Heart right ventricle (tissue), 16 donors: ENCODE data around the gene MVD. TPM values are rescaled to one million over a fixed set of nuclear protein-coding genes. Genes with fewer than 3 reads are reported as not detected.

Experiments used
- ATAC-seq, 8 donors: fragments of 200-7000 bp; cut with Tn5 transposase; one replicate each; pipeline ENCODE4 v1.9.1; 2020; ENCODE audit warnings: mild to moderate bottlenecking in 8 of 8, moderate library complexity in 8 of 8, moderate number of reproducible peaks in 1 of 8
- DNase-seq, 2 donors: peaks; one replicate each; pipeline ENCODE4 v3.0.0-alpha.2; 2020
- H3K27ac ChIP-seq, 10 donors: fragments of 200-600 bp; sonication (generic) in 2 of 10; one replicate each; pipeline versions ENCODE4 v1.5.0 to v1.8.0; 2020 to 2022; ENCODE audit warnings: mild to moderate bottlenecking in 3 of 10
- H3K27me3 ChIP-seq, 7 donors: fragments of 200-600 bp; one replicate each; pipeline ENCODE4 v1.8.0; 2021 to 2022; ENCODE audit warnings: mild to moderate bottlenecking in 2 of 7
- H3K36me3 ChIP-seq, 9 donors: fragments of 200-600 bp; sonication (generic) in 1 of 9; one replicate each; pipeline versions ENCODE4 v1.5.0 to v1.8.0; 2020 to 2022; ENCODE audit warnings: mild to moderate bottlenecking in 2 of 9
- H3K4me1 ChIP-seq, 9 donors: fragments of 200-600 bp; sonication (generic) in 1 of 9; one replicate each; pipeline versions ENCODE4 v1.5.0 to v1.8.0; 2020 to 2022; ENCODE audit warnings: mild to moderate bottlenecking in 4 of 9
- H3K4me3 ChIP-seq, 10 donors: fragments of 200-600 bp; sonication (generic) in 2 of 10; one replicate each; pipeline versions ENCODE4 v1.5.0 to v1.8.0; 2020 to 2022; ENCODE audit warnings: mild to moderate bottlenecking in 7 of 10, moderate library complexity in 2 of 10
- H3K9me3 ChIP-seq, 11 donors: fragments of 200-600 bp in 10 of 11; sonication (generic) in 2 of 11; one replicate each; pipeline versions ENCODE4 v1.5.0 to v1.8.0; 2013 to 2022; ENCODE audit warnings: mild to moderate bottlenecking in 2 of 11, control low read depth in 1 of 11, moderate library complexity in 1 of 11
- WGBS, 2 donors: extraction: QIAGEN DNeasy Blood & Tissue Kit; methylation state at CpG; one replicate each; pipeline ENCODE4 v1.1.7; 2013; ENCODE audit warnings: inconsistent platforms in 1 of 2; 5-methylcytosine and 5-hydroxymethylcytosine counted together
- intact Hi-C, 10 donors: fragments of 100-400 bp; cut with DNase I; formaldehyde crosslinking; loops; one replicate each; pipeline versions ENCODE4 v1.11.1 to v1.14.2; 2022
- polyA plus RNA-seq, 2 donors: library from polyadenylated mRNA; stranded (reverse); fragments of 200-250 nt; gene quantifications; one replicate each; pipeline ENCODE4 v1.2.3, GENCODE V29; 2013
- total RNA-seq, 10 donors: library from RNA; stranded (reverse); fragmentation: NEBNext Ultra II Directional in 3 of 10; extraction: Animal tissue kit (Norgen Biotek cat#: 25700) in 3 of 10; gene quantifications; one replicate each; pipeline versions ENCODE4 v1.2.1 to v1.2.4, GENCODE V29; 2021 to 2023
- TF ChIP-seq, protein P1 (sequence below), 9 donors: fragments of 200-600 bp; sonication (generic) in 2 of 9; IDR thresholded peaks; one replicate each; pipeline versions ENCODE4 v1.5.0 to v1.8.0; 2021 to 2022; ENCODE audit warnings: antibody characterized with exemption in 9 of 9, mild to moderate bottlenecking in 5 of 9, moderate library complexity in 1 of 9
- donor health status: Arrhythmogenic right ventricular cardiomyopathy.
- donor health status: ischemic (EF 13 %, LVEDD 7.1; RV severe dilation, severe dysfunction).
- donor health status: healthy with polysubstance abuse.
- donor health status: DM: no; HTN: yes; CAD: no.
- donor health status: DM: no; HTN: no; CAD: no.
- donor health status: ischemic (EF 25% LVEDD 6.9; RV normal size, moderate dysfunction).
- donor health status: ischemic (EF 25% LVEDD 5.7; RV mildly dilated, moderate dysfunction).
- donor health status: healthy.
- donor health status: DM: yes; HTN: yes; CAD: no.
- donor health status: Ischemic cardiomyopathy.
- donor health status: ischemic (EF 35%, LVEDD 5.7; RV mildly dilated, moderate dysfunction).
- donor health status: nonischemic (EF 11% LVEDD 7.7; RV severe dilation, severe dysfunction).
- donor health status: DM: yes; HTN: yes; CAD: no.
- donor health status: PGD.
- donor health status: ischemic (EF 29% LVEDD 5.4; RV normal size, mild dysfunction).
- donor health status: nonischemic (EF 23%, LVEDD 6.1; RV moderate dilation, normal function).

The MVD gene
- total and polyA plus RNA-seq, 12 donors = 15.5 to 36.3 (median 22.2) TPM

DNA sequence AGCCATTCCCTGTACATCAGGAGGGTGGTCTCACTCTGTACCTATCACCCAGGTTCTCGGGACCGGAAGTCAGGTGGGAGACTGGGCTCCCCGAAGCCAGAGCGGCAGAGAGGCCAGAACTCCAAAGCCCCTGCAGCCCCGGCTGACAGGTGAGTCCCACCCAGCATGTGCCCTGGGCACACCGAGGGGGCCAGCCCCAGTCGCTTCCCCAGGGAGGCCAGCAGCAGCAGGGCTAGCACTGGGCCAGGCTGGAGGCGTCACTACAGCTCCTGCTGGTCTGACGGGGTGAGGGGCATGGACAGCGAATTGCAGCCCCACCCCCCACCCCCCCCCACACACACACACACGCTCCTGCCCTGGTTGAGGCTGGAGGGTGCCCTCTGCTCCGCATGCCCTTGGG is 32.5 kb downstream of the MVD start:
- Histone ChIP-seq H3K36me3 (peaks cover 0 to 76% (median 32%) of the 10 kb centered on the region in 9 donors), H3K9me3 (no peaks in the 10 kb centered on the region), H3K27me3 (peaks cover 0 to 7% (median 0%) of the 10 kb centered on the region in 7 donors), H3K4me1 (peaks cover 4 to 44% (median 25%) of the 10 kb centered on the region in 9 donors), H3K27ac (peak overlapping the region in 8 of 10 donors; percentile 12 to 64 (median 56)), H3K4me3 (no peak overlapping the region)
- intact Hi-C loops = no loop called here
- 83 to 87% methylated on average over 11 to 12 of the region's 12 CpGs for WGBS, 2 donors
- no peak for ATAC-seq
- TF ChIP-seq, protein P1, sequence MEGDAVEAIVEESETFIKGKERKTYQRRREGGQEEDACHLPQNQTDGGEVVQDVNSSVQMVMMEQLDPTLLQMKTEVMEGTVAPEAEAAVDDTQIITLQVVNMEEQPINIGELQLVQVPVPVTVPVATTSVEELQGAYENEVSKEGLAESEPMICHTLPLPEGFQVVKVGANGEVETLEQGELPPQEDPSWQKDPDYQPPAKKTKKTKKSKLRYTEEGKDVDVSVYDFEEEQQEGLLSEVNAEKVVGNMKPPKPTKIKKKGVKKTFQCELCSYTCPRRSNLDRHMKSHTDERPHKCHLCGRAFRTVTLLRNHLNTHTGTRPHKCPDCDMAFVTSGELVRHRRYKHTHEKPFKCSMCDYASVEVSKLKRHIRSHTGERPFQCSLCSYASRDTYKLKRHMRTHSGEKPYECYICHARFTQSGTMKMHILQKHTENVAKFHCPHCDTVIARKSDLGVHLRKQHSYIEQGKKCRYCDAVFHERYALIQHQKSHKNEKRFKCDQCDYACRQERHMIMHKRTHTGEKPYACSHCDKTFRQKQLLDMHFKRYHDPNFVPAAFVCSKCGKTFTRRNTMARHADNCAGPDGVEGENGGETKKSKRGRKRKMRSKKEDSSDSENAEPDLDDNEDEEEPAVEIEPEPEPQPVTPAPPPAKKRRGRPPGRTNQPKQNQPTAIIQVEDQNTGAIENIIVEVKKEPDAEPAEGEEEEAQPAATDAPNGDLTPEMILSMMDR (IDR thresholded peaks at IDR 0.05) = no peak
- no peak for DNase-seq

DNA sequence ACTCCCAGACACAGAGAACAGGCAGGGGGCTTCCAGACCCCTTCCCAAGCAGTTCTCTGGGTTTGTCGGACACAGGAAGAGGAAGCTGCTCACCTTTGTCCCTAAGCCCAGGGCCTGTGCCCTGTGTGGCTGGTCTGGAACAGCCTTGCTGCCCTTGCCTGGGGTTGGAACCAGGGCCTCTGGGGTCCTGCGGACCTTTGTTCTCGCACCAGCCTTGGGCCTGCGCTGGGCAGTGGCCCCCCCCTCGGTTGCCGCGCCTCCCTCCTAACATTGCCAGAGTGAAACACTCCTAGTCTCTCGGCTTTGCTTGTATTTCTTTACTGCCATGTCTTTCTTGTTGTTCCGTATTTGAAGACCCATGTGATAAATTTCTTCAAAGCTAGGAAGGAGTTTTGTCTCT is 33.1 kb downstream of the MVD start:
- TF ChIP-seq, protein P1 (IDR thresholded peaks at IDR 0.05) = no peak
- Histone ChIP-seq H3K4me1 (peaks cover 4 to 39% (median 20%) of the 10 kb centered on the region in 9 donors), H3K9me3 (no peaks in the 10 kb centered on the region), H3K36me3 (peaks cover 0 to 82% (median 34%) of the 10 kb centered on the region in 9 donors), H3K27ac (peak overlapping the region in 1 of 10 donors; percentile 26), H3K27me3 (peaks cover 0 to 1% (median 0%) of the 10 kb centered on the region in 7 donors), H3K4me3 (no peak overlapping the region)
- intact Hi-C loops = no loop called here
- WGBS, 2 donors = 85 to 87% methylated on average over 9 of the region's 9 CpGs
- DNase-seq (no peak), ATAC-seq (no peak)

DNA sequence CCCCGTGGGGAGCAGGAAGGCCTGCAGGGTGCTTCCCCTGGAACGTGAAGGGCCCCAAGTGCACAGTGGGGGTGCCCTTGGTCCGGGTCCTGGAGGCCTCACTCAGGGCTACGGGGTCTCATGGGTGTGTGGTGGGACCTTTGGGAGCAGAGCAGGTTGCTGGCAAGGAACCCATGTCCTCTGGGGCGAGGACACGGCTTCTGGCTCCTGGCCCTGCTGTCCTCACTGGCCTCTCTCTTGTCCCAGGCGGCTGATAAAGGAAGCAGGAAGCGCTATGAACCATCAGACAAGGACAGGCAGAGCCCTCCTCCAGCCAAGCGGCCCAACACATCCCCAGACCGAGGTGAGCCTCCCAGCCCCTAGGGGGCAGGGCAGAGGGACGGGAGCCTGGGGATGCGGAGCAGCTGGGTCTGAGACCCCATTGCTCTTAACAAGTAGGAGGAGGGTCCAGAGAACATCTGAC is 34.3 kb downstream of the MVD start:
- Histone ChIP-seq H3K4me3 (no peak overlapping the region), H3K4me1 (peaks cover 4 to 26% (median 12%) of the 10 kb centered on the region in 9 donors), H3K27me3 (no peaks in the 10 kb centered on the region), H3K9me3 (no peaks in the 10 kb centered on the region), H3K27ac (peak overlapping the region in 9 of 10 donors; percentile 35 to 79 (median 62)), H3K36me3 (peaks cover 0 to 95% (median 46%) of the 10 kb centered on the region in 9 donors)
- intact Hi-C loops = no loop called here
- peak; percentile 78 to 92 (median 86) for ATAC-seq
- TF ChIP-seq, protein P1 (IDR thresholded peaks at IDR 0.05) = peak; percentile 35 to 70 (median 56)
- DNase-seq = peak; percentile 73 to 75
- 22% methylated on average over 12 of the region's 12 CpGs for whole genome bisulfite sequencing, 2 donors

DNA sequence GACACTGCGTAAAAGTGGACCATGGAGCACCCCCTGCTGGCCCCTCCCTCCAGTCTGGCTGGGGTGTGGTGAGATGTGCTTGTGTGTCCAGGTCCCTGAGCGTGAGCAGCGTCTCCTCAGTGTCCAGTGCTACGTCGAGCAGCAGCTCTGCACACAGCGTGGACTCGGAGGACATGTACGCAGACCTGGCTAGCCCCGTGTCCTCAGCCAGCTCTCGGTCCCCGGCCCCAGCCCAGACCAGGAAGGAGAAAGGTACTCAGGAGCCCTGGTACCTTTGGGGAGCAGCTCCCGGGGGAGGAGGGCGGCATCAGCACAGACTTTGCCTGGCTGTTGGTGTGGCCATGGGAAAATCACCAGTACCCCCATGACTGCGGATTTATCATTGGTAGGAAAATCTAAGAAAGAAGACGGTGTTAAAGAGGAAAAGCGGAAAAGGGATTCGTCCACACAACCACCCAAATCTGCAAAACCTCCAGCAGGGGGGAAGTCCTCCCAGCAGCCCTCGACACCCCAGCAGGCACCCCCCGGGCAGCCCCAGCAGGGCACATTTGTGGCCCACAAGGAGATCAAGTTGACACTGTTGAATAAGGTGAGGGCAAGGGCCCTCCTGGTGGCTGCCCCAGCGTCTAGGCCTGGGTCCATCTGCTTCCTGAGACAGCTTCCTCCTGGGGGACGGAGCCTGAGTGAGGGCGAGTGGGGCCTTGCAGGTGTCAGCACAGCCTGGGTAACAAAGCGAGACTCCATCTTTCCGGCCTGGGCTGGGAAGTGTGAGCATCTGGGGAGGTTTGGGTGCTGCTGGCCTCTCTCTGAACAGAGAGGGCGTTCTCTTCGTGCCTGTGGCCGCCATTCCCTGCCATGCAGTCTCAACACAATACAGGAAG is 35.1 kb downstream of the MVD start:
- Histone ChIP-seq H3K27me3 (no peaks in the 10 kb centered on the region), H3K36me3 (peaks cover 3 to 98% (median 54%) of the 10 kb centered on the region in 9 donors), H3K27ac (peak overlapping the region in 9 of 10 donors; percentile 35 to 79 (median 62)), H3K9me3 (no peaks in the 10 kb centered on the region), H3K4me1 (peaks cover 4 to 25% (median 12%) of the 10 kb centered on the region in 9 donors), H3K4me3 (no peak overlapping the region)
- WGBS, 2 donors = 93% methylated on average over 27 of the region's 27 CpGs
- DNase-seq (no peak), ATAC-seq (peak in 2 of 8 donors; percentile 4 to 20)
- intact Hi-C loops = no loop called here
- TF ChIP-seq, protein P1 (IDR thresholded peaks at IDR 0.05) = no peak
